Retina (tissue), 1 donor: Measurements from ENCODE around the gene ART5.
"Not testable (repeated sequence)": the region's sequence is repeated elsewhere in the genome, so short reads cannot be mapped to it uniquely, and the experiment has no call there.

Experiments used
- DNase-seq: peaks from one replicate; pipeline ENCODE4 v3.0.0-alpha.2; 2016

The ART5 gene

DNA sequence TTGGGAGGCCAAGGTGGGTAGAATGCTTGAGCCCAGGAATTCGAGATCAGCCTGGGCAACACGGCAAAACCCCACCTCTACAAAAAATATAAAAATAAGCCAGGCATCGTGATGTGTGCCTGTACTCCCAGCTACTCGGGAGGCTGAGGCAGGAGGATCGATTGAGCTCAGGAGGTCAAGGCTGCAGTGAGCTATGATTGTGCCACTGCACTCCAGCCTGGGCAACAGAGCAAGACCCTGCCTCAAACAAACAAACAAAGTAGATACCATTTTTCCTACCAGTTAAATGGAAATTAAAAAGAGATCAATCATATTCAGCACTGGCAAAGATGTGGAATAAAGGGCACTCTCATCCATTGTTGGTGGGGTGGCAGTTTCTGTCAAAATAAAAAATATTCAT, 15.5 kb upstream of the ART5 start:
- DNase-seq: not testable (repeated sequence)

DNA sequence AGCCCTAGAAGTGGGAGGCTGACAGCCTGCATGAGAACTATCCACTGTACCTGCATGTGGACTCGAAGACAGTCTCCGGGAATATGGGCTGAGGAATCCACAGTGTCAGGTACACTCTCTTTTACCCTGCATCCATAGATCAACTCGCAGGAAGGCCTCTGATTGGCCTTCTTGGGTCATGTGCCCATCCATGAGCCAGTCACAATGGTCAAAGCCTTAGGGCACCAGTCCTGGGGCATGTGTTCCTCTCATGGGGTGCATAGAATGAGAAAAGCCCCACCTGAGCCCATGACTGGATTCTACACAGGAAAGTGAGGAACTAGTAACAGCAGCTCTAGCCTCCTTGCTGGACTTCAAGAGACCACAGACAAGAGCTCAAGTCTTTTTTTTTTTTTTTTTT, 13.8 kb upstream of the ART5 start:
- no peak for DNase-seq

DNA sequence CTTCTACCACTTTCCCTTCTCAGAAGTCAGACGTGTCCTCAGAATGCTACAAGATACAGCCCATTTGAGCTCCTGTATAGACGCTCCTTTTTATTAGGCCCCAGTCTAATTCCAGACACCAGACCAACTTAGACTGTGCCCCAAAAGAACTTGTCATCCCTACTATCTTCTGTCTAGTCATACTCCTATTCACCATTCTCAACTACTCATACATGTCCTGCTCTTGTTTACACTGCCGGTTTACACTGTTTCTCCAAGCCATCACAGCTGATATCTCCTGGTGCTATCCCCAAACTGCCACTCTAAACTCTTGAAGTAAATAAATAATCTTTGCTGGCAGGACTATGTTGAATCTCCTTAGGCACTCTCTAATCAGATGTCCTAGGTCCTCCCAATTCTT, 10.7 kb upstream of the ART5 start:
- DNase-seq: not testable (repeated sequence)

DNA sequence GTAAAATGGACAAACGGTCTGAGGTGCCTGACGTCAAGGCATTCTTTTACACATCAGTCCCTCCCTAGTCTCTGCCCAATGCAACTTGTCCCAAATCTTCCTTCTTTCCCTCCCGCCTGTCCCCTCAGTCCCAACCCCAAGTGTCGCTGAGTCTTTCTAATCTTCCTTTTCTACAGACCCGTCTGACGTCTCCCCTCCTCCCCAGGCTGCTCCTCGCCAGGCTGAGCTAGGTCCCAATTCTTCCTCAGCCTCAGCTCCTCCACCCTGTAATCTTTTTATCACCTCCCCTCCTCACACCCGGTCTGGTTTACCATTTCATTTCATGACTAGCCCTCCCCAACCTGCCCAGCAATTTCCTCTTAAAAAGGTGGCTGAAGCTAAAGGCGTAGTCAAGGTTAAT, 7.6 kb upstream of the ART5 start:
- DNase-seq: not testable (repeated sequence)

DNA sequence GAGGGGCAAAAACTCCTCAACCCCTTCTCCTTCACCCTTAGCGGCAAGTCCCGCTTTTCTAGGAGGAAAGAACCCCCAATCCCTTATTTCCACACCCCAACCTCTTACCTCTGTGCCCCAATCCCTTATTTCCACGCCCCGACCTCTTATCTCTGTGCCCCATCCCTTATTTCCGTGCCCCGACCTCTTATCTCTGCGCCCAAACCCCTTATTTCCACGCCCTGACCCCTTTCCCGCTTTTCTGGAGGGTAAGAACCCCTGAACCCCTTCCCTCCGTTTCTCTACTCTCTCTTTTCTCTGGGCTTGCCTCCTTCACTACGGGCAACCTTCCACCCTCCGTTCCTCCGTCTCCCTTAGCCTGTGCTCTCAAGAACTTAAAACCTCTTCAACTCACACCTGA, 7.1 kb upstream of the ART5 start:
- DNase-seq: not testable (repeated sequence)

DNA sequence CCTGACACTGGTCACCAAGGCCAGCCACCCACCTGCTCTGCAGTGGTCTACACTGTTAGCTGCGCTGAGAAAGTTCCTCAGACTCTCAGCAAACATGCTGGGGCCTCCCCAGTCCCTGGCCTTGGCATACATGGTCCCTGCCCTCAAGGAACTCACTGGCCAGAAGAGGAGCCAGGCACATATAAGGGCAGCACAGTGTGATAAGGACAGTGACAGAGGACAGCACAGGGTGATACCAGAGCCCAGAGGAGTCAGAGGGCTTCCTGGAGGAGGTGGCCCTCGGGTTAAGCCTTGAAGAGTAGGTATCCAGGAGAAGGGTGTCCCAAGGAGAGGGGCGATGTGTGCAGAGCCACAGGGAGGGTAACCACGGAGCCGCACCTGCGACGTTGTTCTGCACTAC, 3.8 kb upstream of the ART5 start:
- no peak for DNase-seq

DNA sequence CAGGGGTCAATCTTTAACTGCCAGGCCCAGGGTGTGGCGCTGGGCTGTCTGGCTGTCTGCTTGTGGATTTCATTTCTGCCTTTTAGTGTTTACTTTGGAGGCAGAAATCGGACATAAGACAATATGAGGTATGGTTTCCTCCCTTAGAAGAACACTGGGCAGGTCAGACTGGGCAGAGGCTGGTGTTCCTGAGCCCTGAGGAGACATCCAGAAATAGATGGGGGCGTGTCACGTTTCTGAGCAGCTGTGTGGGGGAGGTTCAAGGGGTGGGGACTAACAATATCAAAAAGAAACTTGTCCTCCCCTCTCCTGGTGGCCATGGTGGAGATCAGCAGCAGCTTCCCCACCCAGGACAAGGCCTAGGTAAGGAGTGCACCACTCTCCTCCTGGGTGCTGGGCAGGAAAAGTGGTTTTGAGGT, 3.0 kb upstream of the ART5 start, which contains the start of gene ART1:
Gene ART1, plus strand, starts transcription at position 312 of the 419 bp plus-strand sequence. CDS start 14,086 bp downstream, outside the sequence.
- DNase-seq: no peak

DNA sequence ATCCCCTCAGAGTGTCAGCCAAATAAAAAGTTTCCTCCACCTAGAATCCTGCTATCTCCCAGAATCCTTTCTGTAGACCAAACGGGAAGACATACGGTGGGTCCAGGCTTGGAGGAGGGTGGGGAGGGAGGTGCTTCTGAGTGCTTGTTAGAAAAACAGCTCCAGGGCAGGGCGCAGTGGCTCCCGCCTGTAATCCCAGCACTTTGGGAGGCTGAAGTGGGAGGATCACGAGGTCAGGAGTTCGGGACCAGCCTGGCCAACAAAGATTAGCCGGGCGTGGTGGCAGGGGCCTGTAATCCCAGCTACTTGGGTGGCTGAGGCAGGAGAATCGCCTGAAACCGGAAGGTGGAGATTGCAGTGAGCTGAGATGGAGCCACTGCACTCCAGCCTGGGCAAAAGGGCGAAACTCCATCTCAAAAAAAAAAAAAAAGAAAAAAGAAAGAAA, 1.3 kb upstream of the ART5 start:
- DNase-seq: not testable (repeated sequence)

DNA sequence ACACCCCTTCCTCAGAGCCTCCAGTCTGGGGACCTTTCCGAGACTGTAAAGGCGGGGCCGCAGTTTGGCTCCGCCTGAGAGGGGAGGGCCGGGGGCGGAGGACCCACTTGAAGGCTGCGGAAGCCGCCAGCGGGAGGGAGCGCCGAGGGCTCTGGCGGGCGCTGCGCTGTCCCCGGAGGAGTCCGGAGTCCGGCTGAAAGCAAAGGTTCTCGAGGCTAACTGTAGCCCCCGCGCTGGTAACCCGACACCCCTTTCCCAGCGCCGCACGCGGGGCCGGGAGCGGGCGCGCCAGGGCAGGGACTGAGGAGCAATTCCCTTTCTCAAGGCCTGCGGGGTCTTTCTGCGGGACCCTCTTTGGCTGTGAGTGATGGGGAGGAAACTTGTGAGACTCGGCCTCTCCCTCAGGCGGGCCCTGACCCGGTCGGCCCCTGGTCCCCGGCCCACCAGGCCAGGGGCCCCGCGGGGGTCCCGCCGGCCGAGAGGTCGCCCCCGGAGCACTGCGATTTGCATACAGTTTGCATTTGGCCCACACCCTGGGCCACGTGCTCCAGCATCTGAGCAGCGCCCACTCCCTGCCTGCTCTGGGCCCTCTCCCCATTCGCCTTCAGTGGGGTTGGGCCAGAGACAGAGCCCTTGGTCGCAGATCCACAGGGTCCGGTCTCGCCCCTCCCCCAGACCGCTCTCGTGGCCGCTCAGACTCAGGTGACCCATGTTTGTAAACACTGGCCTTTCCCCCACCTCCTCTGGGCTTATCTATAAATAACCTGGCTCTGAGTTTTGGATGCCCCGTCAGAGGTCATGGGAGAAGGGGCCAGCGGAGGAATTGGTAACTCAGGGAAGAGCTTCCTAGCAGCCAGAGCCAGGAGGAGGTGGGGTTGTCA, 519 bp upstream of the ART5 start:
- peak; percentile 93 for DNase-seq

DNA sequence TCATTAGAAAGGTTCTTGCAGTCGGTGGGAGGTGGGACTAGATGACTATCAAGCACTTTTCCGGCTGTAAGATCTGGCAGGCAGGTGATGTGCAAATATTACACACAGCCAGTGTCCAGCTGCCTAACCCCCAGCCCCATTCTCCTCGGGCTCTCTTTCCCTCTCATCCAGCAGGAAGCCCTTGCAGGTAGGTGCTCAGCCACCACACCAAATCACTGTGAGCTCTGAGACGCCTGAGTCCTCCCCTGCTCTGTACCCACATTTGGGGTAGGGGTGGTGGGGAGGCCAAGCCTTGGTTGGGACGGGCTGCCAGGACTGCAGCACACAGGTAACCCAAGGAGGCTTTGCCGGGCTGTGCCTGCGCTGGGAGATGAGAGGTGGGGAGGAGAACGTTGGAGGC, 601 bp downstream of the ART5 start:
- DNase-seq: peak; percentile 9

DNA sequence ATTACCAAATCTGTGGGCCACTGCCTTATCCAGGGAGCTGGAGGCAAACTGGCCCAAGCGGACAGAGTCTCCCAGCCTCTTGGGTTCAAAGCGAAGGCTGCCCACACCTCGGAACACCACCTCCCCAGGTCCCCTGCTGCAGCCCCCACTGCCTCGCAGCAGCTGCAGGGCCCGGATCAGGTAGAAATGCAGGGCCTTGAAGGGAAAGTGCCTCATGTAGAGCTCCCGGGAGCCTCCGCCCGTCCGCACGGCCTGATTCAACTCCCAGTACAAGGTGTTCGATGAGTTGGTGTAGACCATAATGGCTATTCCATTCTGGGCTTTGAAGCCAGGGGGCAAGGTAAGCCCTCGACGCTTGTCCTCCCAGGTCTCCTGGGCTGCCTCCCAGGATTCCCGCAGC, 2.0 kb downstream of the ART5 start:
- DNase-seq: no peak

DNA sequence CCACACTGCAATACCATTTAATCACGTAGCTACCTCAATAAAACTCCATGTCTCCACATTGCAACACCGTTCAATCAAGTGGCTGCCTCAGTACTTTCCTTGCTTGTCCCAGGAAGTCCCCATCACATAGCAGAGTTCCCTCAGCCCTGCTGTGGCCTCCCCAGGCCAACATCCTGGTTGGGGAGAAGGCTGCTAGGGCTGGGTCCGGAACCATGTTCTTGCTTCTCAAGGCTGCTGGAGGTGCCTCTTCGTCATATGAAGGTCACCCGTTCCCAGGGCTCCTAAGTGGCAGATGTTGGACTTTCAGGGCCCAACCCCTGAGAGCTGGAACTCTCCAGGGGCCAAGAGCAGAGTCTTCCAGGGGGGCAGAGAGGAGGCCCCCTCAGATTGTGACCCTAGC, 3.3 kb downstream of the ART5 start:
- no peak for DNase-seq

DNA sequence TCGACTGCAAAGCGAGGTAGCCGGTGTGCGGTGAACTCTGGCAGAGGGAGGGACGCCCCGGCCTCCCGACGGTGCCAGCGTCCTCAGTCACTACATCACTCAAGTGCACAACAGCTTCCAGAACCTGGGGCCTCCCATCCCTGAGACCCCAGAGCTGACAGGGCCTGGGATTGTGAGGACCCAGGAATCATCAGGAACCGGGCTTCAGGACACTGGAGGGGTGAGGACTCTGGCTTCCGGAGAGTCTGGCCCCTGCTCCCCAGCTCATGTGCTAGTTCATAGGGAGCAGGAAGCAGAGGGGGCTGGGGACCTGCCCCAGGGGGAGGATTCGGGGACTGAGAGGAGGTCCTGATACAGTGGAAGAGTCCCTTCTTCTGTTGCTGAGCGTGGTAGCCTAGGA, 4.6 kb downstream of the ART5 start:
- no peak for DNase-seq

DNA sequence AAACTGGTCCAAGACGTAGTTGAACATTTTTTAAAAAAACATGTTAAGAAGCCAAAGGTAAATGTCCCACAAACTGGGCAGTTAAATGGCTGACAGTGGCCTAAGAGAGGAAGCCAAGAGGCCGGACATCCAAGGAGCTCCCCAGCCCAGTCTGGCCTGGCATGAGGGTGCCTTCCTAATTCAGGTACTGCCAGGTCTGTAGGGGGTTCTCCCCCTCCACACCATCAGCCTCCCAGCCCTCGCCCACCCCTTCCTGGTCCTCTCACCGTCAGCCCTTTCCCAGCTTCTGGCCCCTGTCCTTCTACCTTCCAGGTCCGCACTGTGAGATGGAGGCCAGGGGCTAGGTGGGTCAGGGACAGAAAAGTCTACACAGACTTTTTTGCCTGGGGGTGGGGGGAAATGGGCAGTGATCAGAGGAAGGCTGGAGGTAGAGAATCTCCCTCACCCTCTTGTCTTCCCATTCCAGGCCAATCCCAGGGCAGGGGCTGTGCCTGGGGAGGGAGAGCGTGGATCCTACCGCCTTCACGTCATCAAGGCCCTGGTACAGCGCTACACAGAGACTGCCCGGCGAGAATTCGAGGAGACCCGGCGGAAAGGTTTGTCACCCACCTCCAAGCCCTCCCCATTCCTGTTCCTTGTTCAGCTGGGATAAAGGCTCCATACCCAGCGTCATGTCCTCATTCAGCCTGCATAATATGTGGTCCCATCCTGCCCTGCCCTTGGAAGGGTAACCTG, 6.0 kb downstream of the ART5 start:
- no peak for DNase-seq

DNA sequence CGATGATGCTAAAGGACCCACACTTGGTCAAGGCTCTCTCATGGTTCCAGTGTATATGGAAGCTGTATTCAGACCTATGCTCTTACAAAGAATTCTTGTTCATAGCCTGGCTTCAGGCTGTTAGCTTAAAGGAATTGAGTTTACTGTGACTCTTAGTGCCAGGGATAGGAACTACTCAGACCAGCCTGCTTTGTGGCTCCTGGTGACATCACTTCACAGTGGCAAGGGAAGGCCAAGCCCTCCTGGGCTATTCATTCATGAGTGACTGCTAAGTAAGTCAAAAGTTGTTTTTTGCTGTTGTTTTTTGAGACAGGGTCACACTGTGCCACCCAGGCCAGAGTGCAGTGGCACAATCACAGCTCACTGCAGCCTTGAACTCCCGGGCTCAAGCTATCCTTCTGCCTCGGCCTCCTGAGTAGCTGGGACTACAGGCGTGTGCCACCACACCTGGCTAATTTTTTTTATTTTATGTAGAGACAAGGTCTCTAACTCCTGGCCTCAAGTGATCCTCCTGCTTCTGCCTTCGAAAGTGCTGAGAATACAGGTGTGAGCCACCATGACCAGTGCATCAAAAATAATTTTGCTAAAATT, 9.6 kb downstream of the ART5 start:
- DNase-seq: no peak

DNA sequence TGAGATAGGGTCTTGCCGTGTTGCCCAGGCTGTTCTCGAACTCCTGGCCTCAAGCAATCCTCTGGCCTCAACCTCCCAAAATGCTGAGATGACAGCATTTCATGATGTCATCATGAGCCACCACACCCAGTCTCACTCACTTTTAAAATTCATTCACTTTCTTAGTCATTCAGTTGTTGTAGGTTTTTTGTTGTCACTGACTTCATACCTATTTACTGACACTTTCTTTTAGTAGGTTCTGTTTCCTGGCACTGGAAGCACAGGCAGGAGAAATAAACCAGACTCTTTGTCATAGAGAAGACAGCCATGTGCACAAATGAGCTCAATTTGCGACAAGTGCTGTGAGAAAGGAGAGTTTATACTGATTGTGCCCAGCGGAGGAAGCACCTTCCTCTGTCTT, 10.5 kb downstream of the ART5 start:
- no peak for DNase-seq

DNA sequence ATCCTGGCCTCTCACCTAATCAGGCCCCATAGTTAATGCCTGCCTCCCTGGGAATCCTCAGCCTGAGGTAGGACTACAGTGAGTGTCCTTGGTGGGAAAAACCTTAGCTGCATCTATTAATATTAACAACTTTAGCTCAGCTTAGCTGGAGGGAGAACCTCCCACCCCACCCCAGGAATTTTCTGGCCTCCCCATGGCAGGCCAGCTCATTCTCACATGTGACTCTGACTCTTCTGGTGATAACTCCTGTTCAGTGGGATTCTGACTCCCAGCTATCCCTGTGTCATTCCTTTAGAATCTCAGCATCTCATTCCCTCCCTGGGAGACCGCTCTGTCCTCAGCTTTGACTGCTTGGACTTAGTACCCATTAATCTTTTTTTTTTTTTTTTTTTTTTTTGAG, 14.5 kb downstream of the ART5 start:
- no peak for DNase-seq

DNA sequence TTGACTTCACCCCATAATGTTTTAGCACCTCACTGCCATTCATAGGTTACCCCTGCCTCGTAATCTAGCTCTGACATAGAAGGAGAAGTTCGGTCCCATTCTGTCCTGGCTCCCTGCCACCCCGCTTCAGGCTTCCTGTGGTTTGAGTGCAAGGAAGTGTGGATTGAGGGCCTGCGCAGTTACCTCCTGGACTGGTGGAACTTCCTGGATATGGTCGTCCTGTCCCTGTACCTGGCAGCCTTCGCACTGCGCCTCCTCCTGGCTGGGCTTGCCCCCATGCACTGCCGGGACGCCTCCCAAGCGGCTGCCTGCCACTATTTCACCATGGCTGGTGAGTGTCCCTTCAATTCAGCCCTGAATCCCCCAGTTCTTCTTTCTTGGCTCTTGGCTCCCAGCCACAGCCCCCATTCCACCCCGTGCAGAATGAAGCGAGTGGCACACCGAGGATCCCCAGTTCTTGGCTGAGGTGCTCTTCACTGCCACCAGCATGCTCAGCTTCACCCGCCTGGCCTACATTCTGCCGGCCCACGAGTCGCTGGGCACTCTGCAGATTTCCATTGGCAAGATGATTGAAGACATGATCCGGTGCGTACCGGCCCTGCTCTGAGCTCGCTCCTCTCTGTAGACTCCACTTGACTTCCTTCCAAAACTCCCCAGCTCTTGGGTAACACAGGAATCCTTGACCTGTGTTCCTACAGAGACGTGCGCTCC, 15.4 kb downstream of the ART5 start:
- DNase-seq: no peak

DNA sequence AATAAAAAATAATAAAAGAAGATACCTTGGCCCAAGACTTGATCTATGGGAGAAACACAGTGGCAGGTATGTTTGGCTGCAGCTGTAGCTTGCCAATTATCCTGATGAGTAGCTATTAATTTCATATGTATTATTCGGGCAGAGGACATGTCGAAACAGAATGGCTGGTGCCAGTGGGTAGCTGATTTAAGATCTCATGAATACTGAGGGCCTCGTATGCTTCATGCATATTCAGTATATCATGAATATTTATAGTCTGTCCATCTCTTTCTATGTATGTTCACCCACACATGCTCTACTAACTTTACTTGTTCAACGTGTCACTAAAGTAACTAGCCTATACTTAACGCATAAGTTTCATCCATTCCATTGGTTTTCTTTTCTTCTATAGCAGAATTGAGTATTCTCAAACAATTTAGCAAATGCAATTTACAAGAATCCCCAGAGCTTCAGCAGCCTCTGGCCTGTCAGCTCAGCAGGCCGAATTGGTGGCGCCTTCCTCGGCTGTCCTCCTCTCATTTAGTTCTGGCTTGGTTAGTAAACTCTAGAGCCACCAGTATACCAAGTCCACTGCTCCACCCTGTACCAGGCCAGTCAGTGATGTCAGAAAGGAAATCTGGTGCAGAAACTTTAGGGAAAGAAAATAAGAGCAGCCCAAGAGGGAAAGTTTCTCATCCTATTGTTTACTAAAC, 17.9 kb downstream of the ART5 start:
- DNase-seq: no peak

DNA sequence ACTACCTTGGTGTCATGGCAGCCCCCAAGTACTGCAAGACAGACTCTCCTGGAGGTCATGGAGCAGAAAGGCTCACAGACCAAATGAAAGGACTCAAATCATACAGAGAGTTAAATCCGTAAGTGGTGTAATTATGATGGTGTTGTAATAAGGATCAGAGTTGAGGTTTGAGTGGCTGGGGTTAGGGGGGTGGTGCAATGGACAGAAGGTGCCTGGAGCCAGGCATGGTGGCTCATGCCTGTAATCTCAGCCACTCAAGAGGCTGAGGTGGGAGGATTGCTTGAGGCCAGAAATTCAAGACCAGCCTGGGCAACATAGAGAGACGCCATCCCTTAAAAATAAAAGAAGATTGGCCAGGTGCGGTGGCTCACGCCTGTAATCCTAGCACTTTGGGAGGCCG, 18.7 kb downstream of the ART5 start:
- DNase-seq: no peak

DNA sequence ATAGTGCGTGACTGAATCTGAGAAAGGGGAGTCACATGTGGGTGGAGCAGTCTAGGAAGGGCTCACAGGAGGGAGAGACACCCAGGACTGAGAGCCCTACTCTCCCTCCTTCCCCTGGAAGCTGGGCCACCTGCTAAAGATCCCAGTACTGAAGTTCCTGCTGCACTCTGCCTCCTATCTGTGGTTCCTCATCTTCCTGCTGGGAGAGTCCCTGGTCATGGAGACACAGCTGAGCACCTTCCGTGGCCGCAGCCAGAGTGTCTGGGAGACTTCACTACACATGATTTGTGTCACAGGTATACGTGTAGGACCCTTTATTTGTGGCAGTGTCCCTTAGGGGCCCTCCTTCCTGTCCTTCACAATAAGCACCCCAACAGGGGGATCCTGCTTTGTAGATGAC, 19.3 kb downstream of the ART5 start:
- no peak for DNase-seq

DNA sequence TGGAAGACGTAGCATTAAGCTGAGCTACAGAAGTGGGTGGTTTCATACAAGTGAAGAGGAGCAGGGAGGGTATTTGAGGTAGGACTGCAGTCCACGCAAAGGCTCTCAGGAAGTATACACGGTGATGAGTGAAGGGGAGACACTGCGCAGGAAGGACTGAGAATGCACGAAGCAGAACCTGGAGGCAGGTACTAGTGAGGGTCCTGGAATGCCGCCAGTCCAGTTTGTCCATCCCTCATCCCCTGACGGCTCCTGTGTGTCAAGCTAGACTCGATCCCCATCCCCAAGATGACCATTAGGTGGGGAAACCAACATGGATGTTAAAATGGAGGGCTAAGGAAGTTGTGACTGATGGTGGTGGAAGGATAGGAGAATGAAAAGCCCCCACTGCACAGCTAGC, 23.8 kb downstream of the ART5 start:
- no peak for DNase-seq
